ENCODE measurements around the gene VSNL1.

GRCh38 chr2:17544256-17544655, 3.8 kb downstream of the VSNL1 start:
- TF ChIP-seq EZH2phosphoT487 (IDR thresholded peaks at IDR 0.05; ENCODE audit: insufficient read depth, low read depth): no peak
- TF ChIP-seq EZH2 (IDR thresholded peaks at IDR 0.05; ENCODE audit: insufficient read depth, poor library complexity, severe bottlenecking): no peak

All from GM23248 (cell line).